ENCODE measurements around the gene ZNF343.
A peak's percentile ranks its signal among the peaks of the same experiment; 100 is the strongest.

The ZNF343 gene

DNA sequence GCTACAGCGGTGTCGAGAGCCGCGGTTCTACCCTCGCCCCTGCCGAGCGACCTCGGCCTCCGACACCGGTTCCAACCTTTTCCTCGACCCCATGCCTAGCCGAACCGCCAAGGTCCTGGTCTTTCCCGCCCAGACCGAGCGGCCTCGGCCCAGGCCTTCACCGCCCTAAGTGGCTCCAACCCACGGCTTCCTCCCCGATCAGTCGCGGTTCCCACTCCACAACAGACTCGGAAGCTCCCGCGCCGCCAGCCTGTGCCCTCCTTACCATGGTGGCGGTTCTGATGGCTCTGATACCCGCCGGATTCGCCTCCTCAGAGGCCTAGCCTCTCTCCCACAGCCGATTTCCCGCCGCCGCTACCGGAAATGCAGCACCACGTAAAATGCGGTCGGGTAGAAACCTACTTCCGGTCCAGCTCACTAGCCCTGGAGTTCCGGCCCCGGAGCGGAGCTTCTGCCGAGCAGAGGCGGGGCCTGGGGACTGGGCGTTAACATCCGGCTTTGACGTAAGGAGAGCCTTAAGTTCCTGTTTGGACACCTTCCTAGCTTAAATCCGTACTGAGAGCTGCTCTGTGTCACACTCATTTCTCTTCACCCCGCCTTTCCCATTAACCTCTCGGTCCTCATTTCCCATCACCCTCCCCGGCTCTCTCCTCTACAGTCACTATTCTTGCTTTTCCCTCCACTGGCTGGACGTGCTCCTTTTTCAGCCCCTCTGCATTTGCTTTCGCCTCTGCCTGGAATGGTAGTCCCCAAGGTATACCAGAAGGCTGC is 38.1 kb downstream of the ZNF343 start, which contains the start of gene SNRPB:
TSS of gene SNRPB (minus strand) at position 367 of the 771 bp plus-strand sequence. CDS start at position 268, 99 bp downstream.
- peak; percentile 96 for DNase-seq

- peak; percentile 73 for DNase-seq
Measured at GRCh38 chr20:2469991-2470422, 38.7 kb downstream of the ZNF343 start.

DNA sequence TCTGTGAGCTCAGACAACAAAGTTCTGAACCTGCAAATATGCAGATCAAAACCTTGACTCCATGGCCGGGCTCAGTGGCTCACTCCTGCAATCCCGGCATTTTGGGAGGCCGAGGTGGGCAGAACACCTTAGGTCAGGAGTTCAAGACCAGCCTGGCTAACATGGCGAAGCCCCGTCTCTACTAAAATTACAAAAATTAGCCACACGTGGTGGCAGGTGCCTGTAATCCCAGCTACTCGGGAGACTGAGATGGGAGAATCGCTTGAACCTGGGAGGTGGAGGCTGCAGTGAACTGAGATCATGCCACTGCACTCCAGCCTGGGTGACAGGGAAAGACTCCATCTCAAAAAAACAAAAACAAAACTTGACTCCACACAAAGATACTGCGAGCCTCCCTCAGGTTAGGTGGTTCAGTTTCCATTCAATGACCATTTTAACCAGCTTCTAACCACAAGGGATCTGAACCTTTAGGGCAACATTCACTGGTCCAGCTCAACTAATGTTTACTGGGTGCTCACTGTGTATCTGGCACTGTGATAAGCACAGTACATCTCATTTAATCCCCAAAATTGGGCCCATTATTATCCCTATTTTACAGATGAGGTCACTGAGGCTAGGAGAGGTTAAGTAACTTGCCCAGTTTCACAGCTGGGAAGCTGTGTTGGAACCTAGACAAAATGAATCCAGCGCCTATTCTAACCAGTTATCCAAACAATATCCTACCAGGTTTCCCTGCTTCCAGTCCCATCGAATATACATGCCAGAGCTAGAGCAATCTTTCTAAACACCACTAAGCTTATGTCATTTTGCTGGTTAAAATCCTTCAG is 39.9 kb downstream of the ZNF343 start:
- DNase-seq = no peak

DNA sequence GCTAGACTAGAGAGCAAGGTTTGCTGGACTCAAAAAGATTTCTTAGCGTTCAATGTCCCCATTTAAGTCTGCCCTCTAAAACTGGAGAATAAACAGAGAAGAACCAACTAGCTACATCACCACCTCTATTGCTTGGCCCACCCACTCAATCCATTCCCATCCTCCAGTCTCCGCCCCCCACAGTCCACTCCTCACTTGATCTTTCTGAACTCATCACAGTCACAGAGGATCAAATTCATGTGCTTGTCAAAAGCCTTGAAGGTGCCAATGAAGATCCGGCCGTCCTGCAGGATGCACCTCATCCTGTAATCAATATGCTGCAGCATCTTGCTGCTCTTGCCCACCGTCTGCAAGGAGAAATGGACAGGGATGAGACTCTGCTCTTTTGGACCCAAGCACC is 41.3 kb downstream of the ZNF343 start:
- no peak for DNase-seq

DNA sequence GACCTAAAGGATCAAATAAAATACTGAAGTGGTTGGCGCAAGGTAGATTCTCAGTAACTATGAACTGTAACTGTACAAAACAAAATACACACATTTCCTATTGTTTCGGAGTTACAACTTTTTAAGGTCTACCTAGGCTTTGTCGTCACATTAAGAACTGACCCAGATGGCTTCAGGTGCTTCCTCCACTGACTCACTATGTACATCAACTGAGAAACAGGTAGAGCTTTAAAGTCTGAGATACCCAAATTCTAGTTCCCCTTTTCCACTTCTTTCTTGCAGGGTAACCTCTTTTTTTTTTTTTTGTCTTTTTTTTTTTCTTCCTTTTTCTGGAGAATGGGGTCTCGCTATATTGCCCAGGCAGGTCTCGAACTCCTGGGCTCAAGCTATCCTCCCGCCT is 43.6 kb downstream of the ZNF343 start:
- no peak for DNase-seq

DNA sequence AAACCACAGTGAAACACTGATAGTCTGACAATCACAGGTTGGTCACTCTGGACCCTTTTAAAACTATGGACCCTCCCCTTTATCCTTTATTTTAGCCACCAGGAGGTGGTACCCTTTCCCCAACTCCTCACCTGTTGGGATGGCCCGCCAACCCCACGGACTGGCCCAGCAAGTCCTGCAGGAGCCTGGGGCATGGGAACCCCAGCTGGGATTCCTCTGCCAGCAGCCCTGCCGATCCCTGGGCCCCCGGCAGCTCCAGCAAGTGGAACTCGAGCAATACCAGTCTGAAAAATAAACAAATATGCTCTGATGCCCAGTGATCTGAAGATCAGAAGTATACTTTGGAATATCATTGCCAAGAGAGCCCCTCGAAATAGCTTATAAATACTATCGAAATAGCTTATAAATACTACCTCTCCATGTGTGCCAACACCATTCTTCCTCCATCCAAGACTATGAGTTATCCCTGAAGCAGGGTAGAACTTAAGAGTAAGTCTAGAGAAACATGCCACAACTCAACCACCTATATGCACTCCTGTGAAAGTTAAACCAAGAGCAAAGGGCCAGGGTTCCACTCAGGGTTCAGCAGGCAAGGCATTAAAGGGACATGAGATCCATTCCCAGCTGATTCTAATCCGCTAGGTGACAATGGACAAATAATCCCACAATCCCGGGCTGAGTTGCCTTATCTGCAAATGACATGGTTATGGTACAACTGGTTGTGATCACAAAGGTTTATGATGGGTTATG is 44.9 kb downstream of the ZNF343 start:
- no peak for DNase-seq

- no peak for DNase-seq
Measured at GRCh38 chr20:2462484-2462883, 46.2 kb downstream of the ZNF343 start.

GRCh38 chr20:2460752-2461424 is 47.8 kb downstream of the ZNF343 start:
- no peak for DNase-seq

DNA sequence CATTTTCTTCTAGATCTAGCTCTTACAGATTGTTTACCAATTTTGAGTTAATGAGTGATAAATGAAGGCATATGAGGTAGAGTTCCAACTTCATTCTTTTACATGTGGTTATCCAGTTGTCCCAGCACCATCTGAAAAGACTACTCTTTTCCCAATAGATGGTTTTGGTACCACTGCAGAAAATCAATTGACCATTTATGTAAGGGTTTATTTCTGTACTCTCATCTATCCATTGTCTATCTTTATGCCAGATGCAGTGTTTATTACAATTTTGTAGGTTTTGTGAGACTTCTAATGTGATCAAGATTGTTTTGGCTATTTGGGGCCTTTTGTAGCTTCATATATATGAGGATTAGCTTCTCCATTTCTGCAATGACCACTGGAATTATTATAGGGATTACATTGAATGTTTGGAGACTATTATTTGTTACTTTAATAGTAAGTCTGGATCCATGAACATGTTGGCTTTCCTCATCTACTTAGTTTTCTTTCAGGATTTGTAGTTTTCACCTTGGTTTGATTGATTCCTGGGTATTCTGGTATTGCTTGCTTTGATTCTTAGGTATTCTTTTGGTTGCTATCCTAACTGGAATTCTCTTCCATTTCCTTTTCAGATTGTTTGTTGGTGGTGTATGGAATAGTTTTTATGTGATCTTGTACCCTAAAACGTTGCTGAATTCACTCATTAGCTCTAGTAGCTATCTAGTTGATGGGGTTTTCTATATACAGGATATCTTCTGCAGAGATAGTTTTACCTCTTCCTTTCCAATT is 48.5 kb downstream of the ZNF343 start:
- no peak for DNase-seq

DNA sequence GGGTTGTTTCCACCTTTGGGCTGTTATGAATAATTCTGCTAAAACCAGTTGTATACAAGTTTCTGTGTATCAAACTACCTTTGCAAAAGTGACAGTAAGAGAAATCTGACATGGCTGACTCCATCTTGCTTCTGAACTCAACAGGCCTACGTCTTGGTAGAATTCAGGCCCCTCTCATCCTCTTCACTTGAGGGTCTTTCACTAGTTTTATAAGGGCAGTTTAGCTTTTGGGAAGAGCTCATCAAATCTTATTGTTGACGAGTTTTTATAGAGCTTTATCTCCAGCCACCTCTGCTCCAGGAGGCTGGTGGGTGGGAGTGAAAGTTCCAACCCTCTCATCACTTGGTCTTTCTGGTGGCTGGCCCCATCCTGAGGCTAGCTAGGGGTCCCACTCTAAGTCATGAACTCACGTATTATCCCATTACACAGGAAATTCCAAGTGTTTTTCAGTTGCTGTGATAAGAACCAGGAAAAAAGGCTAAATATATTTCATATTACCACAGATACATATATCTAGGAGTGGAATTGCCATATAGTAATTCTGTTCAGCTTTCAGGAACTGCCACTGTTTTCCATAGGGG is 49.7 kb downstream of the ZNF343 start:
- DNase-seq = no peak

GRCh38 chr20:2455771-2456497 is 52.8 kb downstream of the ZNF343 start:
- DNase-seq = no peak

GRCh38 chr20:2453792-2454191 is 54.9 kb downstream of the ZNF343 start:
- no peak for DNase-seq

DNA sequence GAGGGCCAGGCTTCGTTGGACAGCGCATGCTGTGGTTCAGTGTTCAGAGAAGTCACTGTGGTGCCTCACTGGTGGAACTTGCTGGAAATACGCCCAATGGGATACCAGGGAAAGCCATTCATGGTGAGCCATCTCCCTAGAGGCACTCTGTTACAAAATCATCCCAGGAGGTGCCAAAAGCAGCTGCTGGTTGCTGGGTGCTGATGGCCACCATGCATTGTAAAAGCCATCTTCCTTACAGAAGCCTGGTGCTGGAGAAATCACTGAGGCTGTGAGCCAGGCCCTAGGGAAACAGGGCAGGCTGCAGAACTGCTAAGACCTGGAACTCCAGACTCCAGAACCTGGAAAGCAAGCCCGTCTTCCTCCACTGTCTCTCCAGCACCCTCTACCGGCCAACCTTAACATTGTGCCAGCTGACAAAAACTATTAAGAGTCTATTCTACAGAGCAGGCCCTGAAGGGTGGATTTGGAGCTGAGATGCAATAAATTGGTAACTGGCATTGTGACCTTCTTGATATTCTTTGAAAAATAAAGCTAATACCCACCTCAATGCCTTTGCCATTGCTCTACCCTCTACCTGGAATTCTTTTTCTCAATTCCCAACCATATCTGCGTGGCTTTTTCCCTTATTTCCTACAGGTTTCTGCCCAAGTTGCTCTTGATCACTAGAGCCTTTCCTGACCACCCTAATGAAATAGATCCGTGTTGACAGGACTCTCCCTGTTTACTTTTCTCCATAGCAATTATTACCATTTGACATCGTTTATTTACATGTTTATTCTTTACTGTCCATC is 56.6 kb downstream of the ZNF343 start:
- peak; percentile 85 for DNase-seq

DNA sequence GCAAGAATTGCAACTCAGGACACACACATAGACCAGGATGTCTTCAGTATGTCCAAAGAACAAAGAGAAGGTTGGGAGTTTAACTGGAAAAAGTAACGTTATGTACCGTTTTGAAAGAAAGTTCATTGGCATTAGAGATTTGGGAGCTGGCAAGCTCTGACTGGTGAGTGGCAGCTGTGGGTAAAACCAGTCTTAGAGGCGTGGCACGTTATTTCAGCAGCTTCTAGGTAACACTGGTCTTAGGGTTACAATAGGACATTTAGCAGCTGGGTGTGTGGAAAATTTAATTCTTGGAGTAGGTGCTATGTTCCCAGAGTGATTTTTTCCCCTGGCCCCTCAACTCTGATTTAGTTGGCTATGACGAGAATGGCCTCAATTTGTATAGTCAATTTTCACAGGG is 57.3 kb downstream of the ZNF343 start:
- no peak for DNase-seq

DNA sequence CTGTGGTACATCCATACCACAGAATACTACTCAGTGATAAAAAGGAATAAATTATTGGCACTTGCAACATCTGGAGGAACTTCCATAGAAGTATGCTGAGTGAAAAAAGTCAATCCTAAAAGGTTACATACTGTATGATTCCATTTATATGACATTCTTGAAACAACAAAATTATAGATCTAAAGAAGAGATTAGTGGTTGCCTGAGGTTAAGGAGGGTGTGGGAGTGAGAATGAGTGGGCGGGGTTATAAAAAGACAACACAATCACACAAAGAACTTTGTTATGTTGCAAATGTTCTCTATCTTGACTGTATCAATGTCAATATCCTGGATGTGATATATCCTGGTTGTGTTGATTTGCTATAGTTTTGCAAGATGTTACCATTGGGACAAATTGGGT is 59.3 kb downstream of the ZNF343 start:
- no peak for DNase-seq

DNA sequence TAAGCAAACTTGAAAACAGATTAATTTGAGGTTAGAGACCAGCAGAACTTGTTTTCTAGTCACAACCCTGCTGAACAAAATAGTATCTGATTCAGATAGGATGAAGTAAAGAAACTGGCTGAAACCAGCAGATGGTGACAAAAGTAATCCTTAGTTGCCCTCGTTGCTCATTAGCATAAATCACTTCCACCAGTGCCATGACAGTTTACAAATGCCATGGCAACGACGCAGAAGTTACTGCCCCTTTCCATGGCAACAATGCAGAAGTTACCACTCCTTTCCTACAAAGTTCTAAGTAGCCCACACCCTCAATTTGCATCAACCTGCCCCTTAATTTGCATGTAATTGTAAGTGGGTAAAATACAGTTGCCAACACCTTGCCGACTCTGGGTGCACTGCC is 61.9 kb downstream of the ZNF343 start:
- DNase-seq = no peak

Measured in stimulated activated CD8-positive, alpha-beta memory T cell treated with anti-CD3 and anti-CD28 coated beads, Interleukin-4, amount 100 ng/mL, for 48 hours (primary cell).